Measurements from ENCODE around the gene FAM78B. TPM values are rescaled to one million over a fixed set of nuclear protein-coding genes. Genes with fewer than 3 reads are reported as not detected.

The FAM78B gene
- total RNA-seq, 2 experiments from 2014 or later = 0.11 TPM; not detected in 1

DNA sequence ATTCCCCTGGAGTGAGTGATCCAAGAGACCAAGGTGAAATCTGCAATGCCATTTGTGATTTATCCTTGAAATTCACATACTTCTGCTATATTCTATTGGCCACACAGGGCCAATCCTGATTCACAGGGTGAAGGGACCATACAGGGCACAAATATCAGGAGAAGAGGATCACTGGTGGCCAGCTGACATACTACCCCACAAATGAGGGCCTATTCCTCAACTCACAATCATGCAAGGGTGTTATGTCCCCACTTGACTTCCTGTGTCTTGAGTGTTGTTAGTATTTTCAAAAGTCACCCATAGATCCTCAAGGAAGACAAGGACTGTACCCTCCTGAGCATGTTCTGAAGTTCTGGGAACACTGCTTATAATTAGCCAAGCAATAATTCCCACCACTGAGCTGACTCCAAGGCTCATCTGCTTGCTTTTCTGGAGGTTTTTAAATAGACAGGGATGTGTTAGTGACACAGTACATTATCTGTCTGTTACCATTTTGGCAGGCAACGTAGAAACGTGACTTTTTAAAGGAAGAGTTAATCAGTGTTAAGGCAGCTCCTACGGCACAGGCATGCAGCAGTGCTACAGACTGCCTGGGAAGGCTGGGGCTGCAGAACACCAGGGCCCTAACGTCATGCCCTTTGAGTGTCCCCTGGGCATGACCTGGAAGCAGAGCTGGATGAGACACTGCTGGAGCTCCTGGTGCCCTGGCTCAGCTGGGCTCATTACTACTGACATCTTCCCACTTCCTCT, 137.4 kb downstream of the FAM78B start:
- H3K4me1 ChIP-seq (ENCODE audit: insufficient read depth, low read length) = no peaks in the 10 kb centered on the region
- DNase-seq (no peak), ATAC-seq (ENCODE audit: poor library complexity) (no peak)
- Mint-ChIP-seq H3K4me3 (no peak overlapping the region), H3K9me3 (no peaks in the 10 kb centered on the region), H3K27ac (no peak overlapping the region), H3K27me3 (peaks cover 59% of the 10 kb centered on the region), H3K36me3 (ENCODE audit: low read depth) (no peaks in the 10 kb centered on the region), H3K4me1 (ENCODE audit: low read depth) (peaks cover 3% of the 10 kb centered on the region)
- intact Hi-C loops (cut with DNase I, micrococcal nuclease) = no loop called here
- no peak for TF ChIP-seq CTCF (IDR thresholded peaks at IDR 0.05)
- POLR2A ChIA-PET = no interaction called here
- H3K36me3 ChIP-seq (ENCODE audit: insufficient read depth, low read length) = no peaks in the 10 kb centered on the region
- H3K4me3 ChIP-seq (ENCODE audit: low read length) = no peak overlapping the region
- no peaks in the 10 kb centered on the region for H3K27me3 ChIP-seq (ENCODE audit: control insufficient read depth in 1 of 2, insufficient read depth in 2 of 2, low read length in 2 of 2)
- no peak overlapping the region for H3K27ac ChIP-seq (ENCODE audit: low read depth in 1 of 2, low read length in 2 of 2)
- CTCF ChIA-PET = no interaction called here
- no peaks in the 10 kb centered on the region for H3K9me3 ChIP-seq (ENCODE audit: control insufficient read depth in 1 of 2, insufficient read depth in 1 of 2, low read length in 2 of 2)

- Histone ChIP-seq H3K27ac (ENCODE audit: low read depth in 1 of 2, low read length in 2 of 2) (no peak overlapping the region), H3K9me3 (ENCODE audit: control insufficient read depth in 1 of 2, insufficient read depth in 1 of 2, low read length in 2 of 2) (no peaks in the 10 kb centered on the region), H3K4me3 (ENCODE audit: low read length) (no peak overlapping the region), H3K4me1 (ENCODE audit: insufficient read depth, low read length) (no peaks in the 10 kb centered on the region), H3K27me3 (ENCODE audit: control insufficient read depth in 1 of 2, insufficient read depth in 2 of 2, low read length in 2 of 2) (no peaks in the 10 kb centered on the region), H3K36me3 (ENCODE audit: insufficient read depth, low read length) (no peaks in the 10 kb centered on the region)
- intact Hi-C loops (cut with DNase I, micrococcal nuclease) = no loop called here
- TF ChIP-seq CTCF (IDR thresholded peaks at IDR 0.05) = no peak
- H3K4me1 Mint-ChIP-seq (ENCODE audit: low read depth) = peaks cover 3% of the 10 kb centered on the region
- H3K9me3 Mint-ChIP-seq = no peaks in the 10 kb centered on the region
- no peaks in the 10 kb centered on the region for H3K36me3 Mint-ChIP-seq (ENCODE audit: low read depth)
- ATAC-seq (ENCODE audit: poor library complexity) = no peak
- no peak for DNase-seq
- no peak overlapping the region for H3K27ac Mint-ChIP-seq
- H3K27me3 Mint-ChIP-seq = peaks cover 64% of the 10 kb centered on the region
- POLR2A ChIA-PET = no interaction called here
- no peak overlapping the region for H3K4me3 Mint-ChIP-seq
- CTCF ChIA-PET = no interaction called here
Measured at GRCh38 chr1:166026555-166026954, 140.2 kb downstream of the FAM78B start.

GRCh38 chr1:166026143-166026542, 140.7 kb downstream of the FAM78B start:
- ChIA-PET POLR2A (no interaction called here), CTCF (no interaction called here)
- no peak for DNase-seq
- Histone ChIP-seq H3K36me3 (ENCODE audit: insufficient read depth, low read length) (no peaks in the 10 kb centered on the region), H3K27me3 (ENCODE audit: control insufficient read depth in 1 of 2, insufficient read depth in 2 of 2, low read length in 2 of 2) (no peaks in the 10 kb centered on the region), H3K4me1 (ENCODE audit: insufficient read depth, low read length) (no peaks in the 10 kb centered on the region), H3K9me3 (ENCODE audit: control insufficient read depth in 1 of 2, insufficient read depth in 1 of 2, low read length in 2 of 2) (no peaks in the 10 kb centered on the region), H3K27ac (ENCODE audit: low read depth in 1 of 2, low read length in 2 of 2) (no peak overlapping the region), H3K4me3 (ENCODE audit: low read length) (no peak overlapping the region)
- Mint-ChIP-seq H3K9me3 (no peaks in the 10 kb centered on the region), H3K4me3 (no peak overlapping the region), H3K27ac (no peak overlapping the region), H3K36me3 (ENCODE audit: low read depth) (no peaks in the 10 kb centered on the region), H3K4me1 (ENCODE audit: low read depth) (peaks cover 3% of the 10 kb centered on the region), H3K27me3 (peaks cover 61% of the 10 kb centered on the region)
- TF ChIP-seq CTCF (IDR thresholded peaks at IDR 0.05) = no peak
- no peak for ATAC-seq (ENCODE audit: poor library complexity)
- intact Hi-C loops (cut with DNase I, micrococcal nuclease) = no loop called here
